Heart left ventricle (tissue), 13 donors: ENCODE results near the gene CCDC60.

Experiments used
- POLR2A ChIP-seq, 2 donors: fragments of 450-650 bp; IDR thresholded peaks; one replicate each; pipeline ENCODE4 v1.6.1; 2017; ENCODE audit warnings: antibody characterized with exemption in 2 of 2, mild to moderate bottlenecking in 2 of 2, moderate library complexity in 2 of 2
- TF ChIP-seq, protein P1 (sequence below), 12 donors: fragments of 200-600 bp; sonication (generic) in 4 of 12; IDR thresholded peaks; one replicate each; pipeline versions ENCODE4 v1.5.0 to v1.8.0; 2018 to 2022; ENCODE audit warnings: antibody characterized with exemption in 12 of 12, mild to moderate bottlenecking in 5 of 12
- donor health status: ischemic (EF 13 %, LVEDD 7.1; RV severe dilation, severe dysfunction).
- donor health status: DM: no; HTN: yes; CAD: no.
- donor health status: DM: no; HTN: no; CAD: no.
- donor health status: ischemic (EF 25% LVEDD 6.9; RV normal size, moderate dysfunction).
- donor health status: ischemic (EF 25% LVEDD 5.7; RV mildly dilated, moderate dysfunction).
- donor health status: ischemic (EF 35%, LVEDD 5.7; RV mildly dilated, moderate dysfunction).
- donor health status: nonischemic (EF 11% LVEDD 7.7; RV severe dilation, severe dysfunction).
- donor health status: DM: yes; HTN: yes; CAD: no.
- donor health status: PGD.
- donor health status: ischemic (EF 29% LVEDD 5.4; RV normal size, mild dysfunction).
- donor health status: nonischemic (EF 23%, LVEDD 6.1; RV moderate dilation, normal function).

- no peak for TF ChIP-seq POLR2A (IDR thresholded peaks at IDR 0.05)
- TF ChIP-seq, protein P1, sequence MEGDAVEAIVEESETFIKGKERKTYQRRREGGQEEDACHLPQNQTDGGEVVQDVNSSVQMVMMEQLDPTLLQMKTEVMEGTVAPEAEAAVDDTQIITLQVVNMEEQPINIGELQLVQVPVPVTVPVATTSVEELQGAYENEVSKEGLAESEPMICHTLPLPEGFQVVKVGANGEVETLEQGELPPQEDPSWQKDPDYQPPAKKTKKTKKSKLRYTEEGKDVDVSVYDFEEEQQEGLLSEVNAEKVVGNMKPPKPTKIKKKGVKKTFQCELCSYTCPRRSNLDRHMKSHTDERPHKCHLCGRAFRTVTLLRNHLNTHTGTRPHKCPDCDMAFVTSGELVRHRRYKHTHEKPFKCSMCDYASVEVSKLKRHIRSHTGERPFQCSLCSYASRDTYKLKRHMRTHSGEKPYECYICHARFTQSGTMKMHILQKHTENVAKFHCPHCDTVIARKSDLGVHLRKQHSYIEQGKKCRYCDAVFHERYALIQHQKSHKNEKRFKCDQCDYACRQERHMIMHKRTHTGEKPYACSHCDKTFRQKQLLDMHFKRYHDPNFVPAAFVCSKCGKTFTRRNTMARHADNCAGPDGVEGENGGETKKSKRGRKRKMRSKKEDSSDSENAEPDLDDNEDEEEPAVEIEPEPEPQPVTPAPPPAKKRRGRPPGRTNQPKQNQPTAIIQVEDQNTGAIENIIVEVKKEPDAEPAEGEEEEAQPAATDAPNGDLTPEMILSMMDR (IDR thresholded peaks at IDR 0.05): no peak
These were observed 34.6 kb downstream of the CCDC60 start for GRCh38 chr12:119369161-119369560.
